Endothelial cell of umbilical vein (primary cell): ENCODE data around the gene MLPH. TPM values are rescaled to one million over a fixed set of nuclear protein-coding genes. Genes with fewer than 3 reads are reported as not detected.

ENCODE experiments used
- BruUV-seq: library from RNA; stranded (reverse); fragments of 400-500 nt; replicated peaks from 2 replicates; lab custom pipeline; 2021; lab: Mats Ljungman, UMichigan
- CTCF ChIA-PET: fragments of 300-600, 350-600 bp; sonication (Branson Sonifier 250); formaldehyde crosslinking; loops from one replicate; lab custom pipeline; 2021; ENCODE audit warnings: antibody characterized with exemption, inconsistent platforms; lab: Charles Lee
- POLR2A ChIA-PET: fragments of 300-600, 350-600 bp; sonication (Branson Sonifier 250); formaldehyde crosslinking; loops from one replicate; lab custom pipeline; 2021; ENCODE audit warnings: antibody characterized with exemption, inconsistent platforms; lab: Charles Lee
- DNase-seq: peaks from one replicate; pipeline ENCODE4 v3.0.0-alpha.2; 2011; ENCODE audit warnings: low read depth, low spot score
- FAIRE-seq: peaks from 2 replicates; lab custom pipeline; 2011; peaks lifted over from hg19 to GRCh38; lab: Jason Lieb, UNC
- H2AFZ ChIP-seq: 2 replicates; pipeline ENCODE4 v1.6.0; 2012; ENCODE audit warnings: low read depth, low read length, control low read depth, inconsistent platforms
- H3K27ac ChIP-seq: 2 replicates; pipeline ENCODE4 v1.5.1; 2011; ENCODE audit warnings: low read depth, mild to moderate bottlenecking, control low read depth, low read length, moderate library complexity; ENCODE audit not compliant: insufficient read depth
- H3K27me3 ChIP-seq, 2 experiments: 2 replicates each; pipeline versions ENCODE4 v1.6.0 to v1.6.1; 2011; ENCODE audit warnings: low read length in 2 of 2, mixed read lengths in 1 of 2; ENCODE audit not compliant: control insufficient read depth in 2 of 2, insufficient read depth in 2 of 2
- H3K36me3 ChIP-seq, 2 experiments: 2 replicates in 1 of 2; 3 replicates in 1 of 2; pipeline ENCODE4 v1.5.1; 2011; ENCODE audit warnings: low read length in 2 of 2, mild to moderate bottlenecking in 1 of 2, moderate library complexity in 1 of 2; ENCODE audit not compliant: control insufficient read depth in 2 of 2, insufficient read depth in 2 of 2; ENCODE audit errors: extremely low read depth in 1 of 2
- H3K4me1 ChIP-seq: 3 replicates; pipeline ENCODE4 v1.5.1; 2011; ENCODE audit warnings: mild to moderate bottlenecking, low read length; ENCODE audit not compliant: control insufficient read depth, insufficient read depth; ENCODE audit errors: extremely low read depth
- H3K4me2 ChIP-seq: 2 replicates; pipeline ENCODE4 v1.6.1; 2011; ENCODE audit warnings: low read length, control low read depth, mixed read lengths; ENCODE audit not compliant: insufficient read depth
- H3K4me3 ChIP-seq, 3 experiments: fragments of 200-600 bp in 1 of 3; sonication (generic), shearing (Covaris generic) in 1 of 3; replicated peaks in 1 of 3; 2 replicates each; pipeline ENCODE4 v1.5.1; 2011 to 2016; ENCODE audit warnings: control low read depth in 3 of 3, low read length in 3 of 3, mild to moderate bottlenecking in 2 of 3, inconsistent platforms in 1 of 3, low read depth in 1 of 3, moderate library complexity in 1 of 3; ENCODE audit not compliant: insufficient read depth in 1 of 3
- H3K79me2 ChIP-seq: 2 replicates; pipeline ENCODE4 v1.6.0; 2012; ENCODE audit warnings: low read length, inconsistent platforms; ENCODE audit not compliant: control insufficient read depth, insufficient read depth
- H3K9ac ChIP-seq: replicated peaks from 2 replicates; pipeline ENCODE3; 2011; ENCODE audit warnings: low read length, control low read depth; ENCODE audit not compliant: insufficient read depth; ENCODE audit errors: extremely low read depth
- H3K9me1 ChIP-seq: replicated peaks from 3 replicates; pipeline ENCODE4 v1.6.0; 2011; ENCODE audit warnings: mild to moderate bottlenecking, low read length; ENCODE audit not compliant: control insufficient read depth, insufficient read depth; ENCODE audit errors: extremely low read depth
- H3K9me3 ChIP-seq: replicated peaks from 2 replicates; pipeline ENCODE4 v1.5.1; 2012; ENCODE audit warnings: low read length, inconsistent platforms; ENCODE audit not compliant: control insufficient read depth, insufficient read depth
- H4K20me1 ChIP-seq: replicated peaks from 2 replicates; pipeline ENCODE3; 2011; ENCODE audit warnings: mild to moderate bottlenecking, low read length; ENCODE audit not compliant: control insufficient read depth, insufficient read depth; ENCODE audit errors: extremely low read depth
- EZH2 ChIP-seq: IDR thresholded peaks from 2 replicates; pipeline ENCODE4 v1.6.1; 2012; ENCODE audit warnings: borderline replicate concordance, low read depth, mild to moderate bottlenecking, moderate library complexity, low read length, inconsistent platforms; ENCODE audit not compliant: severe bottlenecking
- FOS ChIP-seq: IDR thresholded peaks from 2 replicates; pipeline ENCODE4 v1.6.1; 2011; ENCODE audit warnings: mild to moderate bottlenecking, low read length, moderate library complexity, borderline replicate concordance; ENCODE audit not compliant: insufficient read depth
- GATA2 ChIP-seq: IDR thresholded peaks from 2 replicates; pipeline ENCODE4 v1.7.0; 2011; ENCODE audit warnings: low read depth, mild to moderate bottlenecking, moderate library complexity, mixed read lengths, low read length; ENCODE audit not compliant: insufficient read length, insufficient read depth
- JUN ChIP-seq: IDR thresholded peaks from 2 replicates; pipeline ENCODE4 v1.6.1; 2011; ENCODE audit warnings: borderline replicate concordance, low read depth; ENCODE audit not compliant: insufficient read length, insufficient read depth
- MYC ChIP-seq: IDR thresholded peaks from one replicate; pipeline ENCODE4 v1.6.1; 2011; ENCODE audit warnings: mild to moderate bottlenecking, low read depth, low read length
- POLR2A ChIP-seq: IDR thresholded peaks from 2 replicates; pipeline ENCODE4 v1.6.1; 2012; ENCODE audit warnings: low read depth, mild to moderate bottlenecking, control low read depth, low read length
- POLR2AphosphoS5 ChIP-seq: IDR thresholded peaks from 2 replicates; pipeline ENCODE4 v1.6.1; 2012; ENCODE audit warnings: low read depth, mild to moderate bottlenecking, control low read depth, low read length, moderate library complexity; ENCODE audit not compliant: insufficient read depth
- dilution Hi-C: fragments of 300-500 bp; cut with MboI; formaldehyde crosslinking; loops from one replicate; pipeline ENCODE4 v1.15.0; 2019; ENCODE audit warnings: low sequenced_read_pairs; ENCODE audit not compliant: extremely low pct_ligation_motif_present
- intact Hi-C: fragments of 100-400 bp; cut with micrococcal nuclease; formaldehyde crosslinking; loops from one replicate; pipeline ENCODE4 v1.10.0; 2022
- polyA plus RNA-seq, 4 experiments: library from polyadenylated mRNA; depleted of rRNA in 3 of 4; stranded (reverse) in 3 of 4; unstranded in 1 of 4; fragments of >200 nt; gene quantifications; 2 replicates each; pipeline versions ENCODE4 v1.2.1 to v1.2.3, GENCODE V29; 2011 to 2012; ENCODE audit warnings: missing spikeins in 1 of 4
- total RNA-seq: library from RNA; stranded (reverse); gene quantifications from 2 replicates; pipeline ENCODE4 v1.2.3, GENCODE V29; 2021
- TF ChIP-seq, protein P1 (sequence below): IDR thresholded peaks from 2 replicates; pipeline ENCODE4 v1.6.1; 2011; ENCODE audit not compliant: insufficient read depth, insufficient read length
- TF ChIP-seq, protein P2 (sequence below), 2 donors: IDR thresholded peaks; 1 replicate in 1 of 2; 2 replicates in 1 of 2; pipeline ENCODE4 v1.5.1; 2011; ENCODE audit warnings: low read length in 2 of 2, mild to moderate bottlenecking in 2 of 2, moderate library complexity in 2 of 2, control low read depth in 1 of 2, inconsistent platforms in 1 of 2, low read depth in 1 of 2; ENCODE audit not compliant: insufficient read depth in 1 of 2; ENCODE audit errors: extremely low read depth in 1 of 2

Gene MLPH
- total and polyA plus RNA-seq, 2 donors (not counting 3 experiments of a cell fraction or from before 2014, with no cell fraction given) = not detected

DNA sequence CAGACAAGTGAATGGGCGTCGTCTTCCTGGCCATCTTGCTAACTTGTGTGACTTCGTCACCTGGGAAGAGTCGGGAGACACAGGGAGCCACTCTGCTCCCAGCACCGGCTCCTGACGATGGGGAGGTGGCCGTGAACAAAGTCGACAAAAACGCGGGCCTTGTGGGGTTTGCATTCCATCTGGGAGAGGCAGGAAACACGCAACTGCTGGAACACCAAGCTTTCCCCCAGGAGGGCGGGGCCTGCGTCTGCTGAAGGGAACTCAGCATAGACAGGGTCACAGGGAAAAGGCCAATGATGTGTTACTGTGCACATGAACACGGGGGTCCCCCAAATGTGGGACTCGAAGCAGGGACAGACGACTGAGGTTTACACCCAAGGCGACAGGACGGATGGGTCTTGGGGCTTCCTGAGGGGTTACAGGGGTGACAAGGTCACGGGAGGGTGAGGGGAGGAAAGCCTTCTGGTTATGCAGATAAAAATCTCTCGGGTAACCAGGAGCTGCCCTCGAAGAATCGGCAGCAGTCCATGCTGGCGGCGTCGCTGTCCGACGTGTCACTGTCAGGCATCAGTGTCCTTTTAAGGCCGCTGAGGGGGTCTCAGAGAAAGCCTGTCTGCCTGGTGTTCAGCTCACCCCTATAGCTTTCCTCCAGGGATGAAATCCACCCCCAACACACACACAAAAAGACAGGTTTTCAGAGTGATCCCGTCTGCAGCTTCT lies 51.1 kb downstream of the MLPH start:
- Histone ChIP-seq H3K9ac (no peak overlapping the region), H3K27ac (no peak overlapping the region), H4K20me1 (no peaks in the 10 kb centered on the region), H3K27me3 (no peaks in the 10 kb centered on the region), H3K9me1 (no peaks in the 10 kb centered on the region), H3K4me3 (no peak overlapping the region), H3K79me2 (no peaks in the 10 kb centered on the region), H3K9me3 (no peaks in the 10 kb centered on the region), H3K4me1 (no peaks in the 10 kb centered on the region), H2AFZ (no peak overlapping the region), H3K36me3 (no peaks in the 10 kb centered on the region), H3K4me2 (no peak overlapping the region)
- TF ChIP-seq POLR2AphosphoS5 = no peak
- dilution Hi-C loops = no loop called here
- POLR2A ChIA-PET = no interaction called here
- intact Hi-C loops = no loop called here
- CTCF ChIA-PET = interaction anchor here (0.6 to 1.2 kb wide), 3 partner anchors 11 to 25 kb away, joined by 3 to 5 read pairs (median 3); no protein-coding TSS in a partner anchor
- FAIRE-seq (no peak), DNase-seq (no peak)
- BruUV-seq = no TSS peak

GRCh38 chr2:237538901-237539300 lies 51.9 kb downstream of the MLPH start:
- no TSS peak for BruUV-seq
- no peak for TF ChIP-seq EZH2
- TF ChIP-seq POLR2AphosphoS5 = no peak
- TF ChIP-seq, protein P1, sequence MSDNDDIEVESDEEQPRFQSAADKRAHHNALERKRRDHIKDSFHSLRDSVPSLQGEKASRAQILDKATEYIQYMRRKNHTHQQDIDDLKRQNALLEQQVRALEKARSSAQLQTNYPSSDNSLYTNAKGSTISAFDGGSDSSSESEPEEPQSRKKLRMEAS = no peak
- no peak for TF ChIP-seq JUN
- no peak for TF ChIP-seq MYC
- TF ChIP-seq, protein P2, sequence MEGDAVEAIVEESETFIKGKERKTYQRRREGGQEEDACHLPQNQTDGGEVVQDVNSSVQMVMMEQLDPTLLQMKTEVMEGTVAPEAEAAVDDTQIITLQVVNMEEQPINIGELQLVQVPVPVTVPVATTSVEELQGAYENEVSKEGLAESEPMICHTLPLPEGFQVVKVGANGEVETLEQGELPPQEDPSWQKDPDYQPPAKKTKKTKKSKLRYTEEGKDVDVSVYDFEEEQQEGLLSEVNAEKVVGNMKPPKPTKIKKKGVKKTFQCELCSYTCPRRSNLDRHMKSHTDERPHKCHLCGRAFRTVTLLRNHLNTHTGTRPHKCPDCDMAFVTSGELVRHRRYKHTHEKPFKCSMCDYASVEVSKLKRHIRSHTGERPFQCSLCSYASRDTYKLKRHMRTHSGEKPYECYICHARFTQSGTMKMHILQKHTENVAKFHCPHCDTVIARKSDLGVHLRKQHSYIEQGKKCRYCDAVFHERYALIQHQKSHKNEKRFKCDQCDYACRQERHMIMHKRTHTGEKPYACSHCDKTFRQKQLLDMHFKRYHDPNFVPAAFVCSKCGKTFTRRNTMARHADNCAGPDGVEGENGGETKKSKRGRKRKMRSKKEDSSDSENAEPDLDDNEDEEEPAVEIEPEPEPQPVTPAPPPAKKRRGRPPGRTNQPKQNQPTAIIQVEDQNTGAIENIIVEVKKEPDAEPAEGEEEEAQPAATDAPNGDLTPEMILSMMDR (IDR thresholded peaks at IDR 0.05; ENCODE audit: extremely low read depth in 1 of 2, insufficient read depth in 1 of 2, low read depth in 1 of 2, low read length in 2 of 2) = no peak
- no peak for TF ChIP-seq FOS
- TF ChIP-seq GATA2 = no peak
- TF ChIP-seq POLR2A = no peak
- no peak overlapping the region for H3K27ac ChIP-seq
- dilution Hi-C loops (no loop called here), intact Hi-C loops (no loop called here)
- FAIRE-seq (no peak), DNase-seq (no peak)
- H3K4me3 ChIP-seq = no peak overlapping the region
- H3K4me2 ChIP-seq = no peak overlapping the region
- H4K20me1 ChIP-seq = no peaks in the 10 kb centered on the region
- no peaks in the 10 kb centered on the region for H3K9me1 ChIP-seq
- ChIA-PET POLR2A (no interaction called here), CTCF (interaction anchor here (1.0 to 3.4 kb wide), 4 partner anchors 10 to 26 kb away, joined by 3 to 15 read pairs (median 4); no protein-coding TSS in a partner anchor)
- no peak overlapping the region for H3K9ac ChIP-seq
- H3K27me3 ChIP-seq = no peaks in the 10 kb centered on the region
- H3K4me1 ChIP-seq = no peaks in the 10 kb centered on the region
- no peaks in the 10 kb centered on the region for H3K79me2 ChIP-seq
- H3K36me3 ChIP-seq = no peaks in the 10 kb centered on the region
- H2AFZ ChIP-seq = no peak overlapping the region
- H3K9me3 ChIP-seq = no peaks in the 10 kb centered on the region
